ENCODE results near the gene TMEM222. TPM values are rescaled to one million over a fixed set of nuclear protein-coding genes. Genes with fewer than 3 reads are reported as not detected.

The TMEM222 gene, protein sequence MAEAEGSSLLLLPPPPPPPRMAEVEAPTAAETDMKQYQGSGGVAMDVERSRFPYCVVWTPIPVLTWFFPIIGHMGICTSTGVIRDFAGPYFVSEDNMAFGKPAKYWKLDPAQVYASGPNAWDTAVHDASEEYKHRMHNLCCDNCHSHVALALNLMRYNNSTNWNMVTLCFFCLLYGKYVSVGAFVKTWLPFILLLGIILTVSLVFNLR
- 30.0 and 37.5 TPM in 2 replicates for total RNA-seq

DNA sequence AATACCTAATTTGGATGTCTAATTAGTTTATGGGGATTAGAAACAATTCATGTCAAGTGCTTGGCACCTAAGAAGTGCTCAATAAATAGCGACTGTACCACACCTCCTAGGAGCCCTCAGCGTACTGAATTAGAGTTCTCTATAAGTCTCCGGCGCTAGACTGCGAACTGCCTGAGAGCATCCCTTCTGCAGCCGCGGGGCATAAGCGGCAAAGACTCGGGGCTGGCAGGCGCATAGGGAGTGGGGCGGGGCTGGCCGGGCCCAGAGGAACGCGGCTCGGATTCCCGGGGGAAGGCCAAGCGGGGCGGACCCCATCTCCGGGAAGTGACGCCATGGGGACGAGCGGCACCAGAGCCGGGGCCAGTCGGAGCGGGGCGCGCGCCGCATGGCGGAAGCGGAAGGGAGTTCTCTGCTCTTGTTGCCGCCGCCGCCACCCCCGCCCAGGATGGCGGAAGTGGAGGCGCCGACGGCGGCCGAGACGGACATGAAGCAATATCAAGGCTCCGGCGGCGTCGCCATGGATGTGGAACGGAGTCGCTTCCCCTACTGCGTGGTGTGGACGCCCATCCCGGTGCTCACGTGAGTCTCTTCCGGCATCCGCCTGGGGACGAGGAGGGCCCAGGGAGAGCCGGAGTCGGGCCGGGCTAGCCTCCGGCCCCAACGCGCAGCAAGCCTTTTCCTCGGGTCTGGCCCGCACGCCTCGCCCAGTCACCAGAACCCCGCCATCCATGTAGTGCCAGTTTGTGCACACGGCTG lies at the start of gene TMEM222:
TSS of gene TMEM222 (plus strand) at position 351 of the 756 bp plus-strand sequence. CDS start at position 386, 35 bp downstream.

DNA sequence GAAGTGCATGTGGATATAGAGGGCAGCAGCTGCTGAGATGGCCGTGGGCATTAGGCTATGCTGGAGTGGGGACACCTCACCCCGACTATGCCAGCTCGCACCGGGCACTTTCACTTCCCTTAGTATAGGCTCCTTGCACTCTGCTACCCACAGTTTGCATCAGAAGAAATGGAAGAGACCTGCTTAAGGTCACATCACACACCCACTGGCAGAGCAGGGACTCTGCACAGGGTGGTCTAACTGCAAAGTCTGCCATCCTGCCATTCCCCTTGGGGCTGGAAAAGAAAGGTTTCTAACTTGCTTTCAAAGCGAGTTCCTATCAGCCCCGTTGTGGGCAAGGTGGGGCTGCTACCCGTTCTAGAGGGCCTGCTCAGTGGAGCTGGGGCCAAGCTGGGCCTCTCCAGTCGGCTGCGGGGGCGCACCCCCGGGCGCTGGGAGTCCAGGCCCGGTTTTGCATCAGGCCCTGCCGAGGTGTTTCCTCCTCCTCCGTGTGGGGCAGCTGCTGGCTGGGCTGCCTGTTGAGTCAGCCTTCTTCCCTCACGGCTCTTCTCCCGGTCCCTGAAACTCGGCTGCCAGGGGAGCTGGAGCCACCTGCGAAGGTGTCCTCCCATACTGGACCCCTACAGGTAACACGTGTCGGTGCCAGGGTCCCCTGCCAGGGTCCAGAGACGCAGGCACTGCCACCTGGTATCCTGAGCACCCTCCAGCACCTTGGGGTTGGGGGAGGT lies 19.7 kb downstream of the TMEM222 start, which contains the start of gene SYTL1:
TSS of gene SYTL1 (plus strand) at position 498 of the 728 bp plus-strand sequence. CDS start 3,313 bp downstream, outside the sequence.

DNA sequence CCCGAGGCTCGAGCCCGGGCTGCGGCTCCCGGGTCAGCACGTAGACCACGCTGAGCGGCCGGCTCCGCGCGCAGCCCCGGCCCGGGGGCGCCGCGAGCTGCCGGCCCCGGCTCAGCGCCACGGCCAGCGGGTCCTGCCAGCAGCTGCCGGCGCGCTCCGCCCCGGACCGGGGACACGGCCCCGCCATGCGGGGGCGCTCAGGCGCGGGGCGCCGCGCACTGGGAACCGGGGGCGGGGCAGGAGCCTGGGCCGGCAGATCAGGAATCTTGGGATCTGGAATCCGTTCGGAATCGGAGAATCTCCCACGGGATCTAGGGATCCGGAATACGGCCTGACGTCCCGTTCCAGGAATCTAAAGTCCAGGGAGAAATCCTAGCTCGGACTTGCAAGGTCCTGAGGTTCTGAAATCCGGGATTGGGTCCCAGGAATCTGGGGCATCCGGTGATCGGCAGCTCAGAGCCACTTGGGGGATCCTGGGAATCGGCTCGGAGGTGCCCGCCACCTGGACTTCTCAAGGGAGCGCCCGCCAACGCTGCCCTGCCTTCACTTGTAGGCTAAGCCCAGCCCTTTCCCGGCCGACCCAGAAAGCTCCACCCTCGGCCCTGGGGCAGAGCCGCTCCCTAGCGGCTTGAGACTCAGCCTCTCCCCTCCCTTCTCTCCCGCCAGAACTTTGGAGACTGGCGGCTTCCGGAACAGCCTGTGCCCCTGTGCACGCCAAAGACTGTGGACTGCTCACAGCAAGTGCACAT lies 44.6 kb downstream of the TMEM222 start, which contains the start of gene MAP3K6:
TSS of gene MAP3K6 (minus strand) at position 551 of the 749 bp plus-strand sequence. CDS start at position 187, 364 bp downstream.

DNA sequence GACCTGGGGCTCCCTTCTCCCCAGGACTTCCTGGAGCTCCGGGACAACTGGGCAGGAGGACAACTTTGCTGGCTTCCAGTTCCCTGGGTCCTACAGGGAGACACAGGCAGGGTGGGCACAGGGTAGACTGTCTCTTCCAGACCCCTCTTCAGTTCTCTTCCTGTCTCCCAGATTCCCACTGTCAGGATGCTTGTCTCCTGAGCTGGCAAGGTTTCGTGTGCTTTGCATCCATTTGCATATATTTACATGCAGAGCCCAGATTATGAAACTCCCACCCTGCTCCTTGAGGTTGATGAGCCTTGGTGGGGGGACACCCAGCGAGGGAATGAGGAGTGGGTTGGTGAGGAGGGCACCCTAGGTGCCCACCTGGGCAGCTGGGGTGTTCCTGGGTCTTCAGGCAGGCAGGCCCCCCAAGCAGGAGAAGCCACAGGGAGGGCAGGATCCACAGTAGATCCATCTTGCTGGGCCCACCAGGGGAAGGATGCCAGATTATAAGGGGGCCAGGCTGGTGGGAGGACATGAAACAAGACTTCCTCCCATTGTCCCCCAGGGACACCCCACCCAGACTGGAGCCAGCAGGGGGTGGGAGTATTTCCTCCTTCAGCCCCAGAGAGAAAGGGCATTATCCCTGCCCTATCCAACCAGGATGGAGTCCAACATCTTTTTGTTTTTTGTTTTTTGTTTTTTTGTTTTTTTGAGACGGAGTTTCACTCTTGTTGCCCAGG lies 52.6 kb downstream of the TMEM222 start, which contains the start of gene FCN3:
TSS of gene FCN3 (minus strand) at position 463 of the 725 bp plus-strand sequence. CDS start at position 457, 6 bp downstream.

DNA sequence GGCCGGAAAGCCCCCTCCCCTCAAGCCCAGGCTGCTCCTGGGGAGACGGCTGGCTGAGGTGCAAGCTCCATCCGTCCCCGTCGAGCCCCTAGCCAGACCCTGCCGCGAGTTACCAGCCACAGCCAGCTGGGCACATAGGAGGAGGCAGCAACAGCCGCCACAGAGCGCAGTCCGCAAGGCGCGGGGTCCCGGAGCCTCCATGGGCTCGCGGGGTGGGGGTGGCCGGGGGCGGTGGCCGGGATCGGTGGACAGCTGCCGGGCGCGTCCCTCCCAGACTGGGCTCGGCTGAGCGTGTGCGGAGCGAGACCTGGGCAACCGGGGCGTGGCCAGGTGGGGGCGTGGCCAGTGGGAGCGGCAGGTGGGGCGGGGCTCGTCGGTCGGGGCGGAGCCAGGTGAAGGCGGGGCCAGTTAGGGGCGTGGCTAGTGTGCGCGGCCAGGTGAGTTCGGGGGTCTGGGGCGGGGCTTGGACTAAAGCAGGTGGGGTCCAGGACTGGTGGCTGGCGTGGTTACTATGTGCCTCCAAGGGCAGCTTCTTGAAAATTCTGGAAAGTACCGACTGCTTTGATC lies 61.2 kb downstream of the TMEM222 start, which contains the start of gene CD164L2:
TSS of gene CD164L2 (minus strand) at position 295 of the 567 bp plus-strand sequence. CDS start at position 201, 94 bp downstream.

Other genes starting within 250 kb of the TMEM222 start
- 7.9 and 10.0 TPM in 2 replicates for gene SLC9A1, start 167.0 kb upstream of the TMEM222 start, total RNA-seq
- 19.0 and 20.8 TPM in 2 replicates for gene WDTC1, start 87.5 kb upstream of the TMEM222 start, total RNA-seq
- gene SYTL1, start 19.9 kb downstream of the TMEM222 start, total RNA-seq = 0.67 and 0.89 TPM in 2 replicates
- 14.1 and 18.4 TPM in 2 replicates for gene MAP3K6, start 44.8 kb downstream of the TMEM222 start, total RNA-seq
- not detected in 2 replicates for gene FCN3, start 52.7 kb downstream of the TMEM222 start, total RNA-seq
- gene CD164L2, start 61.2 kb downstream of the TMEM222 start, total RNA-seq = not detected in 2 replicates
- gene GPR3, start 70.5 kb downstream of the TMEM222 start, total RNA-seq = 0.45 and 1.0 TPM in 2 replicates
- 24.7 and 25.1 TPM in 2 replicates for gene WASF2, start 168.0 kb downstream of the TMEM222 start, total RNA-seq

Measured in bronchus fibroblast of lung (primary cell).